Activated T-helper 9 cell treated with anti-CD3 and anti-CD28 coated beads, Interleukin-2, amount 50 U/mL, for 16 hours (primary cell): ENCODE results near the gene SNED1.

Experiments
- DNase-seq: peaks from one replicate; pipeline ENCODE4 v3.0.0-alpha.2; 2020; ENCODE audit warnings: low read depth

The SNED1 gene

DNA sequence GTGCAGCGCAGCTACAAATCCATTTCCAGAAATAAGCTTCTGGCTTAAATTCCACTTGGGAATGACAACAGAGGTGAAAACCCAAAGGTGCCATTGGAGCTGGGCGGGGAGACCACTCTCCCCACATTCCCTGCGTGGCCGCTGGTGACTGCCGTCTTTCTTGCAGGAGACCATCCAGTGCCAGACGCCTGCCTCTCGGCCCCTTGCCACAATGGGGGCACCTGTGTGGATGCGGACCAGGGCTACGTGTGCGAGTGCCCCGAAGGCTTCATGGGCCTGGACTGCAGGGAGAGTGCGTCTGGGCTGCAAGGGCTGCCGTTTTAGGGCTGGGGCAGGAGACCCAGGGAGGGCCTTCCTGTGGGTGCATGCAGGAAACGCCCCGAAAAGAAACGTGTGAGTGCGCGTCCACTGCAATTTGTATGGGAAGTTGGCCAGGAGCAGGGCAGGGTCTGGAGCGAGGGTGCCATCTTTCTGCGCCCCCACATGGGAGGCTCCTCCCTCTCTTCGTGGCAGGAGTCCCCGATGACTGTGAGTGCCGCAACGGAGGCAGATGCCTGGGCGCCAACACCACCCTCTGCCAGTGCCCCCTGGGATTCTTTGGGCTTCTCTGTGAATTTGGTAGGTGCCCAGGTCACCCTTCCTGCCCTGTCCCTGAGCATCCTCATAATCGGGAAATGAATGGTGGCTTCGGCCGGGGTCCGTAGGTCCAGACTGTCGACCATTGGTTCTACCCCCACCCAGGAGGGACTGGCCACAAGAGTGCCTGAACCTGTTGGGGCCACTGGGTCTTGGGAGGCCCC lies 49.9 kb downstream of the SNED1 start:
- DNase-seq = no peak

DNA sequence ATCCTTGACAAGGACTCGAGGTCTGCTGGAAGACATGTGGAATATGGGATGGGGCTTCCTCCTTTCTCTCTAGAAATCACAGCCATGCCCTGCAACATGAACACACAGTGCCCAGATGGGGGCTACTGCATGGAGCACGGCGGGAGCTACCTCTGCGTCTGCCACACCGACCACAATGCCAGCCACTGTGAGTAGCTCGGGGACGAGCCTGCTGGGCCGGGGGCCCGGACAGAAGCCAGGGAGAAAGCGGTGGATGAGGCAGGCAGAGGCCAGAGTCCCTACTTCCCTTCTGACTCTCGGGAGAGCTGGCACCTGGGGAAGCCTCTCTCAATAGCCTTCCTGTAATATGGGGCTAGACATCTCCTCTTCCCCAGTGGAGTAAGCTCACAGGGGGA lies 50.5 kb downstream of the SNED1 start:
- no peak for DNase-seq

DNA sequence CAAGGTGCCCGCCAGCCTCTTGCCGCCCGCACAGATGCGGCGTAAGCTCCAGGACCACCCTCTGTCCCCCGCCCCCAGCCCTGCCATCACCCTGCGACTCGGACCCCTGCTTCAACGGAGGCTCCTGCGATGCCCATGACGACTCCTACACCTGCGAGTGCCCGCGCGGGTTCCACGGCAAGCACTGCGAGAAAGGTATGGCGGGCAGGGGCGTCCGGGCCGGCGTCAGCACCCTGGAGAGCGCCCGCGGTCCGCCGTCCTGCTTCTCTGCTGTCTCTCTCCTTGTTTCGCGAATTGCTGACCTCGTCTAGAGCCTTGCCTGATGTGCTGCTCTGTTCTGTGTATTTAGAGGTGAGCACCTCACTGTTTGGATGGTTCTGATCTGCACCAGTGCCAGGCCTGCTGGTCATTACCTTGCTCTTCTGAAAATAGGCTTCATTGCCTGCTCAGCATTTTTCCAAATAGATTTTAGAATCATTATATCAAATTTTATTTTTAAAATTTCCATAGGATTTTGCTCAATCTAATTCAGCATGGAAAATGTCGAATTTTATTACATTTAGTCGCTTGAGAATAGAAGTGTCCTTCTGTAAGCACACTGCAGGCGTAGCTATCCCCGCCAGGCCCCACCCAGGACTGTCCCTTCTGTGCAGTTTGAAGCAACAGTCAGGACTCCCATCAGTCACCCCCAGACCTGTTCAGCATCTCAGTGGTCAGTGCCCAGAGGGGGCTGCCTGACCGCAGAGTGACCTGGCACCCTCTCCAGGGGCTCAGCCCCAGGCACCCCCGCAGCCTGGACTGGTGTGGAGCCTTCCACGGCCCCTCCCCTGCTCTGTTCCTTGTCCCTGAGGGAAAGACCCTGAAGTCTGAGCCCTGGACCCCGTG lies 51.6 kb downstream of the SNED1 start:
- DNase-seq = no peak

DNA sequence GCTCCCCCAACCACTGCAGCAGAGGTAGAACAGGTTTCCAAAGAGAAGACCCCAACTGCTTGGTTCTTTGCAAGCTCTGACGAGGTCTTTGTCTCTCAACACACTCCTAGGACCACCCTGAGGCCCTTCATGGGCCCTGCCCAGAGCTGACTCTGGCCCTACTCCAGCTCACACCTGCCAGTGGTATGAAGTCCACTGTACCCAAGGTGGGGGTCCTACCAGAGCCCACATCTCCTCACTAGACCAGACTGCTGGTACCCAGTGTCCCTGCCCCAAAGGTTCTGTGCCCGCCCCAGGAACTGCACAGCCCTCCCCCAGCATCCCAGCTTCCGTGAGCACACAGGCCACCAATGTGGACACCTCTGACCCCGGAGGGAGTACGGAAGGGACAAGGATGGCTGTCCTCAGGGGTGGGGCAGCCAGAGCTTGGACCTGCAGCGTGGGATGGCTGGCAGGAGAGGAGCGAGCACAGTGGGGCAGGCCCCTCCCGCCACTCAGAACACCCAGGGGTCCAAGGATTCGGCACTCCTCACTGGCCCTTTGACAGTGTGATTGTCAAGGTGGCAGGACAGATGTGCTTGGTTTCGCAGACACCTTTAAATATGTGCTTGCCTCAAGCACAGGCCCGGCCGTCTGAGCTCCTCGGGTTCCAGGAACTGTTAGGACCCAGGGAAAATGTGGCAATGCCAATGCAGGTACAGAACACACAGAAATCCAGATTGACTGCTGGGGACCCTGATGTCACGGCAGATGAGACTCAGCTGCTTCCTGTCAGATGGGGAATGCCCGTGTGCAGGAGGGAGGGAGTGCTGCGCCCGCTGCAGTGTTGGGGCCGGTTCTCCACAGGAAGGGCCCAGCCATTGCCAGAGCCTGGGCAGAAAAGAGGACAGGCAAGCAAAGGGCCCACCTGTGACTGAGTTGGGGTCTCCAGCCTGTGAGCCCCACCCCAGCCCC lies 52.5 kb downstream of the SNED1 start:
- no peak for DNase-seq

DNA sequence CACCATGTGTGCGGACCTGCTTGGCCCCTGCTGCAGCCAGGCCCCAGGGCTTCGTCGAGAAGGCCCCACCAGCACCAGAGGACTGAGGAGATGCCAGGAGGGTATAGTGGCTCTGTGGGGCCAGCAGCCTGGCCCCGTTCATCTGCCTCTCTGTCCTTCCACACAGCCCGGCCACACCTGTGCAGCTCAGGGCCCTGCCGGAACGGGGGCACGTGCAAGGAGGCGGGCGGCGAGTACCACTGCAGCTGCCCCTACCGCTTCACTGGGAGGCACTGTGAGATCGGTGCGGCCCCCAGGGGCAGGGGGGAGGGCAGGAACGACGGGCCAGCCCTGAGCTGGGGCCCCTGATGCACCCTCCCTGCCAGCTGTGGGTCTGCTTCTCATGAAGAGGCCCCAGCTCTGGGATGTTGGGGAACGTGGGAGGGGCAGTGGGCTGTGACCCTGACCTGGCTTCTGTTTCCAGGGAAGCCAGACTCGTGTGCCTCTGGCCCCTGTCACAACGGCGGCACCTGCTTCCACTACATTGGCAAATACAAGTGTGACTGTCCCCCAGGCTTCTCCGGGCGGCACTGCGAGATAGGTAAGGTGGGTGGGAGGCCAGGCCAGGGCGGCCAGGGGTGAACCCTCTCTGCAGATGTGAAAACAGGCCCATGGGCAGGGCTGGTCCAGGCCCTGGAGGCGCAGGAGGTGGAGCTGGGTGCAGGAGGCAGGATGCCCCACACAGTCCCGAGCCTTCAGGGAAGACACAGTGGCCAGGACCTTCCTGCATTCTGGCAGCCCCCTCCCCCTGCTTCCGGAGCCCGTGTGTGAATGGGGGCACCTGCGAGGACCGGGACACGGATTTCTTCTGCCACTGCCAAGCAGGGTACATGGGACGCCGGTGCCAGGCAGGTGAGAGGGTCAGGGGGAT lies 53.4 kb downstream of the SNED1 start:
- DNase-seq = no peak

DNA sequence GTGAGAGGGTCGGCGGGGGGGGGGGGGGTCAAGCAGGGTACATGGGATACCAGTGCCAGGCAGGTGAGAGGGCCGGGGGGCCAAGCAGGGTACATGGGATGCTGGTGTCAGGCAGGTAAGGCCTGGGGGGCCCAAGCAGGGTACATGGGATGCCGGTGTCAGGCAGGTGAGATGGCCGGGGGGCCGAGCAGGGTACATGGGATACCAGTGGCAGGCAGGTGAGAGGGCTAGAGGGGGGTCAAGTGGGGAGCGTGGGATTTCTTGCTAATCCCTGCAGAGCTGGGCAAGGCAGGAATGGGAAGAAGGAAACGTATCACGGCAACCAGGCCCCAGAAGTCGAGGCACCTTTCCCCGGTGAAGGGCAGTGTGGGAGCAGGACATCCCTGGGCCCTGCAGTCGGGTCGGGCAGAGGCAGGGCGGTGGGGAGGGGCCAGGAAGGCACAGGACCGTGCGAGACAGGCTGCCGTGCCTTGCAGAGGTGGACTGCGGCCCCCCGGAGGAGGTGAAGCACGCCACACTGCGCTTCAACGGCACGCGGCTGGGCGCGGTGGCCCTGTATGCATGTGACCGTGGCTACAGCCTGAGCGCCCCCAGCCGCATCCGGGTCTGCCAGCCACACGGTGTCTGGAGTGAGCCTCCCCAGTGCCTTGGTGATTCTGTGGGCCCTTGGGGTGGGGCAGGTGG lies 54.4 kb downstream of the SNED1 start:
- DNase-seq = no peak

DNA sequence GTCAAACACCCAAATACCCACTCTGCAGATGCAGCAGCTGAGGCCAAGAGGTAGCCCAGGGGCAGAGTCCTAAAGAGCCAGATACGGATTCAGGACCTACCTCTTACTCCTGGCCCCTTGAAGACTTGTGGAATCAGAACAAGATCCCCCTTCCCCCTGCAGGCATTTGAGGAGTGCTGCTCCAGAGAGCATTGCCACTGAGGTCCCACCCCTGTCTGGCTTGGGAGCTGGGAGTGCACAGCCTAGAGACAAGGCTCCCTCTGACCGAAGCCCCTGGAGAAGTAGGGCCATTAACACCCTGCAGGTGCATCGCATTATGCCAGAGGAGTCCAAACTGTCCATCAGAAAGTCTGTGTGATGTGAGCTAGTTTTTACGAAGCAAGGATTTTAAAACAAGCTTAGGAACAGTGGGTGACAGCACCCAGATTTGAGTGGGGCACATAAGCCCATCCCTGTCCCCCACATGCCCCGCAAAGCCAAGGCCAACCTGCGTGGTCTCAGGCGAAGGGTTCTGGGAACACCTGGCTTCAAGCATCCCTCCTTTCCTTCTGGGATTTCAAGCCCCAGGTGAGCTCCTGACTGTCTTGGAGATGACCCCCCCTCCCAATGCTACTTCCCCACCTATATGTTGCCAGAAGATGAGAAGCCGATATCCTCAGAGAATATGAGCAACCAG lies 55.3 kb downstream of the SNED1 start:
- no peak for DNase-seq

DNA sequence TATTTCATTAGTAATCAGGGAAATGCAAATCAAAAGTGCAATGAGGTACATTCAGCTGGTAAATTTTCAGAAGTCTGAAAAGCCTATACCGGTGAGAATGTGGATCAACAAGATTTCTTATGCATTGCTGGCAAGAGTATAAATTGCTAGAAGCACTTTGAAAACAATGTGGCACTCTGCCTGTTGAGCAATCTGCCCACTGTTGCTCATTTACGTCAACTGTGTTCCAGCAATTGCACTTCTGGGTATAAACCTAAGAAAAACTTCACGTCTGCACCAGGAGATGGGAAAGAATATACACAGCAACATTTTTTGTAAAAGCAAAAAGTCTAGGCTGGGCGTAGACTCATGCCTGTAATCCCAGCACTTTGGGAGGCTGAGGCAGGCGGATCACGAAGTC lies 62.9 kb downstream of the SNED1 start:
- DNase-seq = no peak

DNA sequence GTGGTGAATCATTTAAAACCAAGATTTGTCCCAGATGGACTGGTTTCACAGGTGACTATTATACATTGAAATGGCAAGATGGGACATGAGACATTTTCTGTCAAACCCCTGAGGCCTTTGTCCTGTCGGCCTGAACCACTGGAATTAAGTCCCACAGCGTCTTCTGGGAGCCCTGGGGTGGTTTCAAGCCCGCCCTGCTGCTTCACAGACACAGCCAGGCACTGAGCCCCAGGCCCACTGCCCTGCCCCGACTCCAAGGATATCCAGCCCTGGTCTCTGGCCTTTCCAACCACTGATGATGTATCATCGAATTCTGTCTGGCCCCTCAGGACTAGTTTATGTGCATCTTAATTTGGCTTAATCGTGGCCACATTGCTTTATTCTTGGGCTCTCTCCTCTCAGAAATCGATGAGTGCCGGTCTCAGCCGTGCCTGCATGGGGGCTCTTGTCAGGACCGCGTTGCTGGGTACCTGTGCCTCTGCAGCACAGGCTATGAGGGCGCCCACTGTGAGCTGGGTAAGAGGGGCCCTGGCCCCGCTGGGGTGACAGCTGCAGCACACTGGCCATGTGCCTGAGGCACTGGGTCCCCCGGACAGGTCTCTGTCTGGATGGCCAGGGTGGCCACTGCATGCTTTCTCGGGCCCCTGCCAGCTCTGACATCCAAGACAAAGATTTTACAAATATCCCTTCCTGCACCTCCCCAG lies 64.1 kb downstream of the SNED1 start:
- DNase-seq = no peak

DNA sequence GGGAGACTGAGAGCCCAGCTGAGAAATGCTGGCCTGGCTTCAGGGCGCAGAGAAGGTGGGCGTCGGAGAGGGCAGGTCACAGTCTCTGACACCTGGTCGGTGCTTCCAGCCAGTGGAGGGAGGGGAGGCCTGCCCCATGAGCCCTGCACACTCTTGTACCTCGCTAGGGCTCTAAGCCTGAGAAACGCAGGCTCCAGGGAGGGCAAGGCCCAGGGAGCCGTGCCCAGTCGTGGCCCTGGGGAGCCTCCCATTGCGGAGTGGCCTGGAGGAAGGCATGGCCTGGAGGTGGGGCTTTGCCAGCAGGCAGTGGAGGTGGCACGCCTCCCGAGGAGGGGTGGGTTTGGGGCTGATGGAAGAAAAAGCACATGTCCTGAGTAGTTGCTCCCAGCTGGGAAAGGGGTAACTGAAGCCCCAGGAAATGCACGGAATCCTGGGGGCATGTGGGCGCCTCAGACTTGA lies 64.7 kb downstream of the SNED1 start:
- DNase-seq = no peak

DNA sequence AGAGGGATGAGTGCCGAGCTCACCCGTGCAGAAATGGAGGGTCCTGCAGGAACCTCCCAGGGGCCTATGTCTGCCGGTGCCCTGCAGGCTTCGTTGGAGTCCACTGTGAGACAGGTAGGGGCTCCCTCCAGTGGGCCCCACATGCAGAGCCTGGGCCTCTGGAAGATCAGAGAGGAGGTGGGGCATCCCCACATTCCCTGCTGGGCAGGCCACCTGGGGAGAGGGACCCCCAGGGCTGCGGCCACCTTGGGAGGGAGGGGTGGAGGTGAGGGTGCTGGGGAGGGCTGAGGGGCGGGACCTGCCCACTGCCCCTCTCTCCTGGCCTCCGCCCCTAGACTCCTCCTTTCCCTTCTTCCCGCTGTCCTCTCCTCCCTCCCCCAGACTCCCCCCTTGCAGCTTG lies 65.2 kb downstream of the SNED1 start:
- no peak for DNase-seq

DNA sequence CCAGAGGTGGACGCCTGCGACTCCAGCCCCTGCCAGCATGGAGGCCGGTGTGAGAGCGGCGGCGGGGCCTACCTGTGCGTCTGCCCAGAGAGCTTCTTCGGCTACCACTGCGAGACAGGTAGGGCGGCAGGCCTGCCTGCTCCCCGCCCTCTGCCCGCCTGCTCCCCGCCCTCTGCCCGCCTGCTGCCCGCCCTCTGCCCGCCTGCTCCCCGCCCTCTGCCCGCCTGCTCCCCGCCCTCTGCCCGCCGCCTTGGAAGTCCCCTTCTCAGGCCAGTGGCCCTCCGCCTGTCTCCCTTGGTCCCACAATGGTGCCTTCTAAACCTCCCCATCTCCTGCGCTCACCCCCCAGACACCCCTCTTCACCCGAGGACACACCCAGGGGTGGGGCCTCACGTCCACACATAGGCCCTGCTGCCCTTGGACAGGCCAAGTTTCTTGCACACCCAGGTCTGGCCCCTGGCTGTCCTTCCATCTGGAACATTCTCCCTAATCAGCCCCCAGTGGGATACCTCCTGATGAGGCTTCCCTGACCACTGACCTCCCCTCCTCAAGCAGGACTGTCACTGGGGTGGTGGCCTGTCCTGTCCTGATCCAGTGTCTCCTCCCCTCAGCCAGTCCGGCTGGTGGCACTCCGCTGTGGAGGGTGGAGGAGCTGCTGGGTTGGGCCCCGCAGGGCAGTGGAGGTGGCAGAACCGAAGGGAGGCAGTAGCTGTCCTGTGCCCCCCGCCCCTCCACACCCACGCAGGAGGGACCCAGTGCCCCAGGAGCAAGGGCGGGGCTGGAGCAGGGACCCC lies 65.8 kb downstream of the SNED1 start:
- peak; percentile 15 for DNase-seq

DNA sequence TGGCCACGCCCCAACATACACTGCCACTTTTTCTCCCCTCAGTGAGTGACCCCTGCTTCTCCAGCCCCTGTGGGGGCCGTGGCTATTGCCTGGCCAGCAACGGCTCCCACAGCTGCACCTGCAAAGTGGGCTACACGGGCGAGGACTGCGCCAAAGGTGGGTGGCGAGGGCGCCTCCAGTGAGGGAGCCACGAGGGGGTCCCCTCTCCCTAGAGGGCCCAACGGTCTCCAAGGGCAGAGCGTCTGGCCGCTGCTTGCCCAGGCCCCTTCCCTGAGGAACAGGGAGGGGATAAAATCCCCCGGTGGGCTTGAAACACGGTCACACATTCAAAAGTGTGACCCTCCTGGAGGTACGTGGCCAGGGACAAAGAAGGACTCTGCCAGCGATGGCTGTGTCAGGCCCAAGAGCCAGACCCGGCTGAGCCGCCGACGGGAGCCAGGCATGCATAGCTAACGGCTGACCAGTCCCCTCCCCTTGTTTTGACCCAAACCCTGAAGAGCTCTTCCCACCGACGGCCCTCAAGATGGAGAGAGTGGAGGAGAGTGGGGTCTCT lies 66.5 kb downstream of the SNED1 start:
- DNase-seq = no peak

DNA sequence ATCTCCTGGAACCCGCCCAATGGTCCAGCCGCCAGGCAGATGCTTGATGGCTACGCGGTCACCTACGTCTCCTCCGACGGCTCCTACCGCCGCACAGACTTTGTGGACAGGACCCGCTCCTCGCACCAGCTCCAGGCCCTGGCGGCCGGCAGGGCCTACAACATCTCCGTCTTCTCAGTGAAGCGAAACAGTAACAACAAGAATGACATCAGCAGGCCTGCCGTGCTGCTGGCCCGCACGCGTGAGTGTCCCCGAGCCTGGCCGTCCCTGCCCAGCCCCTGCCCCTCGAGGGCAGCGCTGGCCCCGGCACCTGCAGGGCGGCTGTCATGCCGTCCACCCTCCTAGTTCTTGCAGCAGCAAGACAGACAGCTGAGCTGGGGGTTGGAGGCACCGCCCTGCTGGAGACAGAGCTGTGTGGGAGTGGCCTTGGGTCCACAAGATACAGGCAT lies 67.0 kb downstream of the SNED1 start:
- DNase-seq = no peak

DNA sequence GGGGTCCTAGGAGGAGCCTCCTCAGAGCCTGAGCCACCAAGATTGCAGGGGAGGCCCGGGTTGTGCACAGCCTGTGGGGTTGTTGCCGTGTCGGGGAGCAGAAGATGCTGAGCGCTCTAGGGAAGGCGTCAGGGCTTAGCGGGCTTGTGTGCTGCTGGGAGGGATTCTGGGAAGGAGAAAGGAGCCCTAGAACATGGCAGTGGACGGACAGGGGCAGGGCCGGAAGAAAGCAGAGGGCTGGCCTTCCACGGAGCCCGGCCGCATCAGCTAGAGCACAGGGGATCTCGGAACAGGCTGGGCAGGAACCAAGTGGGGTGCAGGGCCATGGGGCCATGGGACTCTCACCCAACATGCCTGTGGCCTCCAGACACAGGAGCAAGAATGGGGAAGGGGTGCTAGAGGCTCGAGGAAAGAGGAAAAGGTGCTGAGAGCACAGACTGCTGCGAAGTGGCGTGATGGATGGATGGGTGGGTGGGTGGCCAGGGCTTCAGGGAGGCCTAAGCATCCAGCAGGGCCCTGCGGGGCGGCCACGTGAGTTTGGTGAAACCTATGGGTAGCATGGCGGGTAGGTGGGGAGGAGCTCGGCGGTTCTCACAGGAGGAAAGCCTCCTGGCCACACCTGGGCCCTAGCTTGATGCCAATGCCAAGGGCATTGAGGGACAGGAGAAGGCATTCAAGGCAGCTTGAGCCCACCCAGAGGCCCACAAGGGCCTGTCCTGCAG lies 67.9 kb downstream of the SNED1 start:
- DNase-seq = no peak

DNA sequence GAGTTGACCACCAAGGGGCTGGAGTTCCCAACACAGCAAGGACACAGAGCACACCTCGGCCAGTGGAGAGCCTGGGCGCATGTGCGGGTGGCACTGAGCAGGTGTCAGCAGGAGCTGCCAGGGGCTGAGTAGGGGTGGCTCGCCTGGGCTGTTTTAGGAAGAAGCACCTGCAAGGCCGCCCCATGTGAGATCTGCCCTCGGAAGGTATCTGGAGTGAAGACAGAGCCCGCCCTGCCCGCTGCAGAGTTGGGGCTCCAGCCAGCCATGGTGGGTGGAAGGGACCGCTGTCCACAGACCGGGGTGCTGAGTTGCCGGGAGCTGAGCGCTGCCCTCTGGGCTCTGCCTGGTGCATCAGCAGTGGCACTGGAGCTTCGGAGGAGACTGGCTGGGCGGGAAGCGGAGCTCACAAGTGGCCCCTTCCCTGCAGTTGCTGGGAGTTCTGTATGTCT lies 68.5 kb downstream of the SNED1 start:
- no peak for DNase-seq

DNA sequence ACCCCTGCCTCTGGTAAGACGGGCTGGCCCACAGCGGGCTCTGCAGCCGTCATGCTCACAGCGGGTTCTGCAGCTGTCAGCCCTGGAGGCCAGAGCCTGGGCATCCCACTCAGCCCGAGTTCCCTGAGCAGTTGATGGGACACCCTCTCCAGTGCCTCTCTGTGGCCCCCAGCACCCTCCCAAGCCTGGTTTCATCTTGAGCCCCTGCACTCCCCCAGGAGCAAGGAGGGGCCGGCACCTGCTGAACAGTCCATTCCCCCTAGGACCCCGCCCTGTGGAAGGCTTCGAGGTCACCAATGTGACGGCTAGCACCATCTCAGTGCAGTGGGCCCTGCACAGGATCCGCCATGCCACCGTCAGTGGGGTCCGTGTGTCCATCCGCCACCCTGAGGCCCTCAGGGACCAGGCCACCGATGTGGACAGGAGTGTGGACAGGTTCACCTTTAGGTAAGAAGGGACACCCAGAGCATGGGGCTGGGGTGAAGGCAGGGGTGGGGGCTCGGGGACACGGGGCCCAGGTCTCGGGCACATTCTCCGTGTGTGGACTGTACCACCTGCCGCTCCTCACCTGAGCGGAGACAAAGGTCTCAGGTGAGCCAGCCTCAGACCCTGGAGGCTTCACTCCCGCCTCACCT lies 69.2 kb downstream of the SNED1 start:
- no peak for DNase-seq
